HG02678 (cell line): ENCODE measurements around the gene KLF1.
"Not testable (repeated sequence)": the region's sequence is repeated elsewhere in the genome, so short reads cannot be mapped to it uniquely, and the experiment has no call there.

Experiments
- ATAC-seq: cut with Tn5 transposase; IDR thresholded peaks from one replicate; pipeline ENCODE4 v1.9.1; 2021; ENCODE audit warnings: mild to moderate bottlenecking, moderate library complexity; ENCODE audit not compliant: unreplicated experiment

Gene KLF1

GRCh38 chr19:12891553-12892021 is 4.6 kb upstream of the KLF1 start:
- no peak for ATAC-seq

- ATAC-seq: peak; percentile 95
Measured at GRCh38 chr19:12890787-12891552, 4.0 kb upstream of the KLF1 start, which contains the start of gene GCDH. Gene GCDH (plus strand): TSS chr19:12891160. CDS start chr19:12891305, 145 bp downstream.

GRCh38 chr19:12890299-12890786 is 3.3 kb upstream of the KLF1 start:
- not testable (repeated sequence) for ATAC-seq

- ATAC-seq: no peak
Measured at GRCh38 chr19:12888006-12888603, 1.1 kb upstream of the KLF1 start.

- ATAC-seq: no peak
Measured at GRCh38 chr19:12886651-12886968, 391 bp downstream of the KLF1 start.

GRCh38 chr19:12885749-12886650 is 1.0 kb downstream of the KLF1 start:
- no peak for ATAC-seq

GRCh38 chr19:12884926-12885748 is 1.9 kb downstream of the KLF1 start:
- ATAC-seq: no peak

GRCh38 chr19:12884627-12884925 is 2.4 kb downstream of the KLF1 start:
- ATAC-seq: no peak

- no peak for ATAC-seq
Measured at GRCh38 chr19:12884202-12884601, 2.8 kb downstream of the KLF1 start.

GRCh38 chr19:12882589-12882988 is 4.4 kb downstream of the KLF1 start:
- ATAC-seq: no peak

- peak; percentile 94 for ATAC-seq
Measured at GRCh38 chr19:12881172-12881808, 5.7 kb downstream of the KLF1 start, which contains the start of gene DNASE2. Gene DNASE2 (minus strand): TSS chr19:12881449. CDS start chr19:12881375, 74 bp downstream.

- ATAC-seq: no peak
Measured at GRCh38 chr19:12880551-12881171, 6.3 kb downstream of the KLF1 start.

GRCh38 chr19:12875086-12875485 is 11.9 kb downstream of the KLF1 start:
- no peak for ATAC-seq

GRCh38 chr19:12873891-12874745 is 12.9 kb downstream of the KLF1 start:
- ATAC-seq: no peak

- ATAC-seq: no peak
Measured at GRCh38 chr19:12872941-12873890, 13.8 kb downstream of the KLF1 start.

GRCh38 chr19:12872255-12872654 is 14.7 kb downstream of the KLF1 start:
- no peak for ATAC-seq

- ATAC-seq: no peak
Measured at GRCh38 chr19:12871681-12872080, 15.3 kb downstream of the KLF1 start.
